B cell (primary cell): ENCODE results near the gene HSBP1. TPM values are rescaled to one million over a fixed set of nuclear protein-coding genes. Genes with fewer than 3 reads are reported as not detected.

Source experiments
- ATAC-seq: fragments of 200-7000 bp; cut with Tn5 transposase; one replicate; pipeline ENCODE4 v1.10.0; 2021; ENCODE audit warnings: low read depth, mild to moderate bottlenecking, moderate number of reproducible peaks, moderate library complexity
- CTCF ChIA-PET: fragments of 350-600 bp; sonication (Branson Sonifier 250); formaldehyde crosslinking; loops from one replicate; lab custom pipeline; 2021; ENCODE audit warnings: antibody characterized with exemption, inconsistent platforms; lab: Charles Lee
- POLR2A ChIA-PET: fragments of 350-600 bp; sonication (Branson Sonifier 250); formaldehyde crosslinking; loops from one replicate; lab custom pipeline; 2021; ENCODE audit warnings: antibody characterized with exemption; lab: Charles Lee
- DNase-seq: peaks from one replicate; pipeline ENCODE4 v3.0.0; 2013
- H2AFZ ChIP-seq: 2 replicates; pipeline ENCODE4 v1.6.1; 2012; ENCODE audit warnings: mild to moderate bottlenecking, low read depth, low read length; ENCODE audit not compliant: insufficient read depth, poor library complexity, severe bottlenecking
- H3K27ac ChIP-seq, 2 donors: 1 replicate in 1 of 2; 2 replicates in 1 of 2; pipeline ENCODE4 v1.5.1; 2012 to 2013; ENCODE audit warnings: low read length in 2 of 2, mild to moderate bottlenecking in 2 of 2, moderate library complexity in 1 of 2
- H3K27me3 ChIP-seq, 4 experiments: fragments of 200-600 bp in 1 of 4; sonication (generic) in 1 of 4; replicated peaks in 1 of 4; 1 replicate in 2 of 4; 2 replicates in 2 of 4; pipeline versions ENCODE4 v1.6.1 to v1.7.0; 2013 to 2016; ENCODE audit warnings: low read length in 3 of 4, mild to moderate bottlenecking in 2 of 4, mixed read lengths in 1 of 4, moderate library complexity in 1 of 4; ENCODE audit not compliant: insufficient read depth in 4 of 4, control insufficient read depth in 3 of 4; ENCODE audit errors: control extremely low read depth in 1 of 4
- H3K36me3 ChIP-seq, 2 experiments: replicated peaks in 1 of 2; 1 replicate in 1 of 2; 2 replicates in 1 of 2; pipeline versions ENCODE4 v1.6.1 to v1.7.1; 2013; ENCODE audit warnings: low read length in 1 of 2; ENCODE audit not compliant: insufficient read depth in 2 of 2, control insufficient read depth in 1 of 2; ENCODE audit errors: control extremely low read depth in 1 of 2, extremely low read depth in 1 of 2
- H3K4me1 ChIP-seq, 2 donors: fragments of 200-600 bp in 1 of 2; sonication (generic) in 1 of 2; 1 replicate in 1 of 2; 2 replicates in 1 of 2; pipeline versions ENCODE4 v1.5.1 to v1.6.1; 2013 to 2017; ENCODE audit warnings: low read length in 2 of 2; ENCODE audit not compliant: control insufficient read depth in 2 of 2, insufficient read depth in 2 of 2
- H3K4me2 ChIP-seq: replicated peaks from 2 replicates; pipeline ENCODE3; 2012; ENCODE audit warnings: mild to moderate bottlenecking, low read depth, low read length; ENCODE audit not compliant: poor library complexity, severe bottlenecking
- H3K4me3 ChIP-seq, 5 experiments: fragments of 200-600 bp in 1 of 5; sonication (generic) in 1 of 5; 1 replicate in 3 of 5; 2 replicates in 2 of 5; pipeline versions ENCODE4 v1.5.1 to v1.7.0; 2011 to 2016; ENCODE audit warnings: low read length in 4 of 5, mild to moderate bottlenecking in 4 of 5, low read depth in 2 of 5, control low read depth in 1 of 5, moderate library complexity in 1 of 5; ENCODE audit not compliant: insufficient read depth in 1 of 5; ENCODE audit errors: control extremely low read depth in 1 of 5, extremely low read depth in 1 of 5
- H3K79me2 ChIP-seq: fragments of 200-600 bp; sonication (generic); one replicate; pipeline ENCODE4 v1.6.0; 2016; ENCODE audit warnings: low read length; ENCODE audit not compliant: control insufficient read depth, insufficient read depth
- H3K9ac ChIP-seq: fragments of 200-600 bp; sonication (generic); 2 replicates; pipeline ENCODE4 v1.6.1; 2017; ENCODE audit warnings: mild to moderate bottlenecking, low read length, moderate library complexity
- H3K9me3 ChIP-seq, 3 donors: one replicate each; pipeline versions ENCODE4 v1.6.1 to v1.7.1; 2013; ENCODE audit warnings: low read length in 2 of 3; ENCODE audit not compliant: control insufficient read depth in 2 of 3, insufficient read depth in 1 of 3; ENCODE audit errors: control extremely low read depth in 1 of 3
- H4K20me1 ChIP-seq: 2 replicates; pipeline ENCODE4 v1.6.0; 2012; ENCODE audit warnings: mild to moderate bottlenecking, low read length; ENCODE audit not compliant: insufficient read depth, control insufficient read depth, poor library complexity, severe bottlenecking
- H3K27ac Mint-ChIP-seq: one replicate; pipeline ENCODE4 v1.8.0; 2021; ENCODE audit warnings: mixed read lengths
- H3K27me3 Mint-ChIP-seq: one replicate; pipeline ENCODE4 v1.8.0; 2021; ENCODE audit warnings: mixed read lengths
- H3K4me1 Mint-ChIP-seq: one replicate; pipeline ENCODE4 v1.8.0; 2021; ENCODE audit warnings: mixed read lengths
- H3K4me3 Mint-ChIP-seq: one replicate; pipeline ENCODE4 v1.8.0; 2021; ENCODE audit warnings: mixed read lengths
- H3K9me3 Mint-ChIP-seq: one replicate; pipeline ENCODE4 v1.8.0; 2022; ENCODE audit warnings: mixed read lengths; ENCODE audit not compliant: insufficient read depth
- EZH2 ChIP-seq: IDR thresholded peaks from 2 replicates; pipeline ENCODE4 v1.6.1; 2012; ENCODE audit warnings: borderline replicate concordance, low read depth, mild to moderate bottlenecking, moderate library complexity, low read length; ENCODE audit not compliant: insufficient read depth, poor library complexity, severe bottlenecking
- WGBS: methylation state at CpG from one replicate; pipeline ENCODE4 v1.1.5; 2013; ENCODE audit warnings: missing lambda C conversion rate; ENCODE audit not compliant: insufficient coverage; 5-methylcytosine and 5-hydroxymethylcytosine counted together
- intact Hi-C: fragments of 100-400 bp; cut with micrococcal nuclease; formaldehyde crosslinking; loops from one replicate; pipeline ENCODE4 v1.10.0; 2022
- polyA plus RNA-seq: library from polyadenylated mRNA; depleted of rRNA; stranded (reverse); fragments of >200 nt; gene quantifications from 2 replicates; pipeline ENCODE4 v1.2.3, GENCODE V29; 2012
- total RNA-seq, 2 donors: library from RNA; stranded (reverse); fragments of 120-200 nt in 1 of 2; gene quantifications; 1 replicate in 1 of 2; 2 replicates in 1 of 2; pipeline versions ENCODE4 v1.2.3 to v1.2.4, GENCODE V29; 2013 to 2022
- TF ChIP-seq, protein P1 (sequence below): fragments of 200-600 bp; IDR thresholded peaks from one replicate; pipeline ENCODE4 v1.8.0; 2022; ENCODE audit warnings: antibody characterized with exemption, mild to moderate bottlenecking

Gene HSBP1
- total and polyA plus RNA-seq, 2 donors (not counting 1 experiment from before 2014, with no cell fraction given): 4.8 to 39.6 TPM

GRCh38 chr16:83840060-83840617 is 32.4 kb downstream of the HSBP1 start:
- Histone ChIP-seq H3K4me1 (peaks cover 39 to 41% of the 10 kb centered on the region in 2 donors), H3K27ac (no peak overlapping the region), H3K36me3 (no peaks in the 10 kb centered on the region), H3K79me2 (no peaks in the 10 kb centered on the region), H3K27me3 (peaks cover 0 to 12% (median 5%) of the 10 kb centered on the region in 4 experiments), H3K4me3 (no peak overlapping the region), H3K9ac (no peak overlapping the region), H3K4me2 (no peak overlapping the region), H3K9me3 (peaks cover 0 to 4% (median 0%) of the 10 kb centered on the region in 3 donors), H2AFZ (no peak overlapping the region), H4K20me1 (no peaks in the 10 kb centered on the region)
- H3K9me3 Mint-ChIP-seq: no peaks in the 10 kb centered on the region
- no peak overlapping the region for H3K27ac Mint-ChIP-seq
- intact Hi-C loops: loop anchor here (5.0 kb wide), 1 partner anchor 37 kb away; no protein-coding TSS in a partner anchor
- ChIA-PET CTCF (interaction anchor here (0.6 to 2.2 kb wide), 2 partner anchors 14 to 31 kb away, joined by 3 to 11 read pairs; no protein-coding TSS in a partner anchor), POLR2A (no interaction called here)
- TF ChIP-seq, protein P1, sequence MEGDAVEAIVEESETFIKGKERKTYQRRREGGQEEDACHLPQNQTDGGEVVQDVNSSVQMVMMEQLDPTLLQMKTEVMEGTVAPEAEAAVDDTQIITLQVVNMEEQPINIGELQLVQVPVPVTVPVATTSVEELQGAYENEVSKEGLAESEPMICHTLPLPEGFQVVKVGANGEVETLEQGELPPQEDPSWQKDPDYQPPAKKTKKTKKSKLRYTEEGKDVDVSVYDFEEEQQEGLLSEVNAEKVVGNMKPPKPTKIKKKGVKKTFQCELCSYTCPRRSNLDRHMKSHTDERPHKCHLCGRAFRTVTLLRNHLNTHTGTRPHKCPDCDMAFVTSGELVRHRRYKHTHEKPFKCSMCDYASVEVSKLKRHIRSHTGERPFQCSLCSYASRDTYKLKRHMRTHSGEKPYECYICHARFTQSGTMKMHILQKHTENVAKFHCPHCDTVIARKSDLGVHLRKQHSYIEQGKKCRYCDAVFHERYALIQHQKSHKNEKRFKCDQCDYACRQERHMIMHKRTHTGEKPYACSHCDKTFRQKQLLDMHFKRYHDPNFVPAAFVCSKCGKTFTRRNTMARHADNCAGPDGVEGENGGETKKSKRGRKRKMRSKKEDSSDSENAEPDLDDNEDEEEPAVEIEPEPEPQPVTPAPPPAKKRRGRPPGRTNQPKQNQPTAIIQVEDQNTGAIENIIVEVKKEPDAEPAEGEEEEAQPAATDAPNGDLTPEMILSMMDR: no peak
- no peak for TF ChIP-seq EZH2
- ATAC-seq: no peak
- H3K27me3 Mint-ChIP-seq: peaks cover 16% of the 10 kb centered on the region
- DNase-seq: no peak
- WGBS: 68% methylated on average over 3 of the region's 4 CpGs
- no peak overlapping the region for H3K4me3 Mint-ChIP-seq
- H3K4me1 Mint-ChIP-seq: peaks cover 37% of the 10 kb centered on the region

DNA sequence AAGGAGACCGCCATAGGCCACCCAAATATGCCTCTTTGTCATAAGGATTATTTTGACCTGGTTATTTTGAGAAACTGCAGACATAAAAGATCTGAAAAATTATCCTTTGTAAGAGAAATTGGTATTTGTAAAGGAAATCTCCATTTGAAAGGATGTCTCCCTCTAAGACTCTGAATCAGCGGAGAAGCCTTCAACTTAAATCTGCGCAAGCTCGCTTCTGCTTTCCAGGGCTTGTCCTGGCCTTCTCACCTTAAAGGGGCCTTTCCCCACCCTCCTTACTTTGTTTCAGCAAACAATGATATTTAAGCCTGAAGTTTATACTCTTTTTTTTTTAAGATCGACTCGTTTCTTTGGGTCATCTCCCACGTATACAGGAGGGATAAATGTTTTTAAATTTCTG is 34.5 kb downstream of the HSBP1 start:
- H3K9me3 Mint-ChIP-seq: no peaks in the 10 kb centered on the region
- peaks cover 8% of the 10 kb centered on the region for H3K27me3 Mint-ChIP-seq
- ATAC-seq: no peak
- peaks cover 0 to 6% (median 2%) of the 10 kb centered on the region in 4 experiments for H3K27me3 ChIP-seq
- intact Hi-C loops: loop anchor here (5.0 kb wide), 1 partner anchor 35 kb away; no protein-coding TSS in a partner anchor
- H3K79me2 ChIP-seq: no peaks in the 10 kb centered on the region
- CTCF ChIA-PET: interaction anchor here (2.3 to 3.8 kb wide), 2 partner anchors 9 to 17 kb away, joined by 7 to 37 read pairs; no protein-coding TSS in a partner anchor
- TF ChIP-seq, protein P1: no peak
- no peak for TF ChIP-seq EZH2
- H3K27ac ChIP-seq: peak overlapping the region; percentile 63 to 65
- H4K20me1 ChIP-seq: no peaks in the 10 kb centered on the region
- H3K4me2 ChIP-seq: peak overlapping the region; percentile 81
- H3K4me3 ChIP-seq: peak overlapping the region in 1 of 5 experiments; percentile 47
- POLR2A ChIA-PET: interaction anchor here (0.6 to 1.9 kb wide), 2 partner anchors 57 to 551 kb away, joined by 5 to 7 read pairs; partner anchors contain the start of gene MLYCD
- peak overlapping the region; percentile 90 for H3K27ac Mint-ChIP-seq
- no peaks in the 10 kb centered on the region for H3K36me3 ChIP-seq
- H3K4me1 ChIP-seq: peaks cover 42 to 44% of the 10 kb centered on the region in 2 donors
- peaks cover 0 to 3% (median 0%) of the 10 kb centered on the region in 3 donors for H3K9me3 ChIP-seq
- peak overlapping the region; percentile 71 for H3K4me3 Mint-ChIP-seq
- H3K4me1 Mint-ChIP-seq: peaks cover 45% of the 10 kb centered on the region
- no peak overlapping the region for H2AFZ ChIP-seq
- peak overlapping the region; percentile 29 for H3K9ac ChIP-seq
- peak; percentile 8 for DNase-seq
- WGBS: 94% methylated on average over 3 of the region's 7 CpGs
